Cardiac septum (tissue), 1 donor: ENCODE measurements around the gene ZNF451. TPM values are rescaled to one million over a fixed set of nuclear protein-coding genes. Genes with fewer than 3 reads are reported as not detected.
A peak's percentile ranks its signal among the peaks of the same experiment; 100 is the strongest.

Experiments
- DNase-seq: peaks from one replicate; pipeline ENCODE4 v3.0.0-alpha.2; 2020; ENCODE audit warnings: low spot score
- intact Hi-C: fragments of 100-400 bp; cut with DNase I; formaldehyde crosslinking; loops from one replicate; pipeline ENCODE4 v1.14.0; 2022
- total RNA-seq: library from RNA; stranded (reverse); fragmentation: NEBNext Ultra II Directional; extraction: Animal tissue kit (Norgen Biotek cat#: 25700); gene quantifications from one replicate; pipeline ENCODE4 v1.2.1, GENCODE V29; 2021
- donor health status: DM: no; HTN: no; CAD: no.

The ZNF451 gene
- total RNA-seq, 1 donor from 2014 or later: 31.6 TPM

GRCh38 chr6:57141451-57142177, 51.6 kb downstream of the ZNF451 start:
- no peak for DNase-seq
- intact Hi-C loops: no loop called here

GRCh38 chr6:57142178-57142525, 52.2 kb downstream of the ZNF451 start:
- intact Hi-C loops: no loop called here
- DNase-seq: no peak

- no peak for DNase-seq
- intact Hi-C loops: no loop called here
Observed at GRCh38 chr6:57143690-57144089, 53.7 kb downstream of the ZNF451 start.

GRCh38 chr6:57147401-57147800, 57.4 kb downstream of the ZNF451 start:
- intact Hi-C loops: no loop called here
- no peak for DNase-seq

- DNase-seq: no peak
- intact Hi-C loops: no loop called here
Observed at GRCh38 chr6:57147955-57148858, 58.2 kb downstream of the ZNF451 start.

- no peak for DNase-seq
- intact Hi-C loops: no loop called here
Observed at GRCh38 chr6:57158658-57159057, 68.7 kb downstream of the ZNF451 start.

- DNase-seq: no peak
- intact Hi-C loops: no loop called here
Observed at GRCh38 chr6:57159127-57159526, 69.1 kb downstream of the ZNF451 start.

- intact Hi-C loops: no loop called here
- no peak for DNase-seq
Observed at GRCh38 chr6:57162028-57162427, 72.0 kb downstream of the ZNF451 start.

GRCh38 chr6:57162516-57162915, 72.5 kb downstream of the ZNF451 start:
- intact Hi-C loops: no loop called here
- DNase-seq: no peak

- no peak for DNase-seq
- intact Hi-C loops: no loop called here
Observed at GRCh38 chr6:57163956-57164355, 74.0 kb downstream of the ZNF451 start.

- no peak for DNase-seq
- intact Hi-C loops: no loop called here
Observed at GRCh38 chr6:57165080-57165479, 75.1 kb downstream of the ZNF451 start.

GRCh38 chr6:57172136-57173055, 82.4 kb downstream of the ZNF451 start, which contains the start of gene BAG2:
Gene BAG2, plus strand, starts transcription at chr6:57172326. Its CDS starts 372 bp downstream, at chr6:57172698.
- intact Hi-C loops: loop anchor here (2.0 to 10.0 kb wide), 2 partner anchors 142 to 218 kb away; partner anchors contain the start of gene BEND6
- peak; percentile 94 for DNase-seq

- no peak for DNase-seq
- intact Hi-C loops: loop anchor here (2.0 to 10.0 kb wide), 2 partner anchors 142 to 218 kb away; partner anchors contain the start of gene BEND6
Observed at GRCh38 chr6:57173056-57173885, 83.3 kb downstream of the ZNF451 start.

- intact Hi-C loops: loop anchor here (2.0 to 10.0 kb wide), 2 partner anchors 141 to 219 kb away; partner anchors contain the start of gene BEND6
- DNase-seq: no peak
Observed at GRCh38 chr6:57173886-57174510, 84.0 kb downstream of the ZNF451 start.

- no peak for DNase-seq
- intact Hi-C loops: loop anchor here (10.0 kb wide), 1 partner anchor 220 kb away; the partner anchor contains the start of gene BEND6
Observed at GRCh38 chr6:57174511-57174907, 84.5 kb downstream of the ZNF451 start.

- DNase-seq: no peak
- intact Hi-C loops: loop anchor here (2.0 to 10.0 kb wide), 3 partner anchors 40 to 223 kb away; partner anchors contain the start of gene BEND6
Observed at GRCh38 chr6:57177545-57178265, 87.7 kb downstream of the ZNF451 start.

- intact Hi-C loops: no loop called here
- DNase-seq: no peak
Observed at GRCh38 chr6:57180596-57180995, 90.6 kb downstream of the ZNF451 start.
